RWPE2 (cell line): ENCODE results near the gene FAM163A.
A peak's percentile ranks its signal among the peaks of the same experiment; 100 is the strongest.
"Not testable (repeated sequence)": the region's sequence is repeated elsewhere in the genome, so short reads cannot be mapped to it uniquely, and the experiment has no call there.

Experiments
- ATAC-seq: fragments of 200-7000 bp; cut with Tn5 transposase; 3 replicates; pipeline ENCODE4 v1.9.1; 2021; ENCODE audit warnings: low read depth
- DNase-seq: peaks from one replicate; pipeline ENCODE4 v3.0.0-alpha.2; 2020; ENCODE audit warnings: low spot score
- H3K27ac ChIP-seq: fragments of 450-650 bp; 2 replicates; pipeline ENCODE4 v1.5.1; 2017; ENCODE audit warnings: mild to moderate bottlenecking; ENCODE audit not compliant: poor library complexity, severe bottlenecking
- H3K27me3 ChIP-seq: fragments of 250-450 bp; sonication (Bioruptor Pico); 2 replicates; pipeline ENCODE4 v1.5.1; 2021; ENCODE audit warnings: mild to moderate bottlenecking, moderate library complexity; ENCODE audit not compliant: insufficient read depth, poor library complexity, severe bottlenecking
- H3K36me3 ChIP-seq: fragments of 250-450 bp; sonication (Bioruptor Pico); 2 replicates; pipeline ENCODE4 v1.5.1; 2020; ENCODE audit warnings: low read depth, mild to moderate bottlenecking, moderate library complexity
- H3K4me1 ChIP-seq: fragments of 250-450 bp; sonication (Bioruptor Pico); 2 replicates; pipeline ENCODE4 v1.5.1; 2021; ENCODE audit warnings: mild to moderate bottlenecking, moderate library complexity; ENCODE audit not compliant: insufficient read depth, poor library complexity, severe bottlenecking
- H3K4me3 ChIP-seq: fragments of 250-450 bp; sonication (Bioruptor Pico); 2 replicates; pipeline ENCODE4 v1.5.1; 2021; ENCODE audit warnings: mild to moderate bottlenecking, moderate library complexity; ENCODE audit not compliant: severe bottlenecking
- H3K9me3 ChIP-seq: fragments of 250-450 bp; sonication (Bioruptor Pico); 2 replicates; pipeline ENCODE4 v1.5.1; 2021; ENCODE audit warnings: mild to moderate bottlenecking, moderate library complexity; ENCODE audit not compliant: severe bottlenecking
- CTCF ChIP-seq: fragments of 450-650 bp; IDR thresholded peaks from one replicate; pipeline ENCODE4 v1.5.1; 2017; ENCODE audit warnings: mild to moderate bottlenecking, moderate library complexity; ENCODE audit not compliant: poor library complexity, severe bottlenecking

Gene FAM163A

GRCh38 chr1:179831852-179832699, 89.0 kb downstream of the FAM163A start:
- no peaks in the 10 kb centered on the region for H3K4me1 ChIP-seq
- no peak overlapping the region for H3K27ac ChIP-seq
- DNase-seq (no peak), ATAC-seq (0 out of 3 replicates have a peak, but pooled peaks have one; percentile 12)
- no peaks in the 10 kb centered on the region for H3K36me3 ChIP-seq
- no peak for TF ChIP-seq CTCF
- H3K9me3 ChIP-seq: no peaks in the 10 kb centered on the region
- H3K4me3 ChIP-seq: no peak overlapping the region
- H3K27me3 ChIP-seq: no peaks in the 10 kb centered on the region

DNA sequence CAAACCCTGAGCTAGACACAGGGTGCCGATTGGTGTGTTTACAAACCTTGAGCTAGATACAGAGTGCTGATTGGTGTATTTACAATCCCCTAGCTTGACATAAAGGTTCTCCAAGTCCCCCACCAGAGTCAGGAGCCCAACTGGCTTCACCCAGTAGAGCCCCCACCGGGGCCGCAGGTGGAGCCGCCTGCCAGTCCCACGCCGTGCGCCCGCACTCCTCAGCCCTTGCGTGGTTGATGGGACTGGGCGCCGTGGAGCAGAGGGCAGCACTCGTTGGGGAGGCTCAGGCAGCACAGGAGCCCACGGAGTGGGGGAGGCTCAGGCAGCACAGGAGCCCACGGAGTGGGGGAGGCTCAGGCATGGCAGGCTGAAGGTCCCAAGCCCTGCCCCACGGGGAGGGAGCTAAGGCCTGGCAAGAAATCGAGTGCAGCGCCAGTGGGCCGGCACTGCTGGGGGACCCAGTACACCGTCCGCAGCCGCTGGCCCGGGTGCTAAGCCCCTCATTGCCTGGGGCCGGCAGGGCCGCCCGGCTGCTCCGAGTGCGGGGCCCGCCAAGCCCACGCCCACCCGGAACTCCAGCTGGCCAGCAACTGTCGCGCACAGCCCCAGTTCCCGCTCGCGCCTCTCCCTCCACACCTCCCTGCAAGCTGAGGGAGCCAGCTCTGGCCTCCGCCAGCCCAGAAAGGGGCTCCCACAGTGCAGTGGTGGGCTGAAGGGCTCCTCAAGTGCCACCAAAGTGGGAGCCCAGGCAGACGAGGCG, 93.8 kb downstream of the FAM163A start:
- not testable (repeated sequence) for H3K27me3 ChIP-seq, DNase-seq, H3K4me1 ChIP-seq, H3K36me3 ChIP-seq, H3K27ac ChIP-seq, ATAC-seq, H3K9me3 ChIP-seq, H3K4me3 ChIP-seq

DNA sequence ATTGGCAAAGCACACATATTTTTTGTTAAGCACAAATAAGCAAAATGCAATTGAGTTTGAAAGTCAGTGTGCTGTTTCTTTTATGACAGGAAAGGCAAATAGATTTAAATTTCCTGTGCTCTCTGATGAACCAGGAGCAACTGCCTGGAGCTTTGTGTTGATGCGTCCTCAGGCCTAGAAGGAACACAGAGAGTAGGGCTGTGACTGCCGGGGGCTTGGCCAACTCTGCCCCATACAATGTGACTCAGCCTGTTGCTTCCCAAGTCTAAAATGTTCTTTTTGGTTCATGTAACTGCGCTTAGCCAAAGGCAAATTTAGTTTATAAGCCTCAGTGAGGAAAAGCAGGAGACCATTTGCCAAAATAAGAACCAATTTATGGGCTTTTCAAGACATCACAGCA, 97.0 kb downstream of the FAM163A start:
- no peaks in the 10 kb centered on the region for H3K27me3 ChIP-seq
- peaks cover 19% of the 10 kb centered on the region for H3K36me3 ChIP-seq
- DNase-seq: no peak
- H3K4me1 ChIP-seq: no peaks in the 10 kb centered on the region
- H3K9me3 ChIP-seq: no peaks in the 10 kb centered on the region
- no peak for ATAC-seq
- no peak overlapping the region for H3K27ac ChIP-seq
- TF ChIP-seq CTCF: no peak
- no peak overlapping the region for H3K4me3 ChIP-seq

- DNase-seq (no peak), ATAC-seq (no peak)
- no peak for TF ChIP-seq CTCF
- peaks cover 82% of the 10 kb centered on the region for H3K36me3 ChIP-seq
- no peaks in the 10 kb centered on the region for H3K9me3 ChIP-seq
- no peaks in the 10 kb centered on the region for H3K27me3 ChIP-seq
- no peak overlapping the region for H3K4me3 ChIP-seq
- H3K4me1 ChIP-seq: no peaks in the 10 kb centered on the region
- no peak overlapping the region for H3K27ac ChIP-seq
Observed at GRCh38 chr1:179848233-179848632, 105.1 kb downstream of the FAM163A start.

- no peak overlapping the region for H3K4me3 ChIP-seq
- TF ChIP-seq CTCF: no peak
- DNase-seq: no peak
- no peak overlapping the region for H3K27ac ChIP-seq
- peaks cover 70% of the 10 kb centered on the region for H3K36me3 ChIP-seq
- H3K9me3 ChIP-seq: no peaks in the 10 kb centered on the region
- H3K27me3 ChIP-seq: no peaks in the 10 kb centered on the region
- no peaks in the 10 kb centered on the region for H3K4me1 ChIP-seq
- no peak for ATAC-seq
Observed at GRCh38 chr1:179853102-179853501, 110.0 kb downstream of the FAM163A start.

DNA sequence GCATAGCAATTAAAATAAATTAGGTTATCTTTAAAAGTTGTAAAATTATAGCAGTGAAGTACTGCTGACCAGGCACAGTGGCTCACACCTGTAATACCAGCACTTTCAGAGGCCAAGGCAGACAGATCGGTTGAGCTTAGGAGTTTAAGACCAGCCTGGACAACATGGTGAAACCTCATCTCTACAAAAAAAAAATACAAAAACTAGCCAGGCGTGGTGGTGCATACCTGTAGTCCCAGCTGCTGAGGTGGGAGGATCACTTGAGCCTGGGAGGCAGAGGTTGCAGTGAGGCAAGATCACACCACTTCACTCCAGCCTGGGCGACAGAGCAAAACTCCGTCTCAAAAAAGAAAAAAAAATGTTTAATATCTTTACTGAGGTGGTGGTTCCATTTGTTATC, 112.7 kb downstream of the FAM163A start:
- not testable (repeated sequence) for H3K27ac ChIP-seq, DNase-seq, ATAC-seq, H3K4me1 ChIP-seq, H3K9me3 ChIP-seq, H3K27me3 ChIP-seq, H3K4me3 ChIP-seq
- H3K36me3 ChIP-seq: peaks cover 62% of the 10 kb centered on the region
